Hepatocyte (in vitro differentiated cells): ENCODE measurements around the gene JMJD7.

Experiments
- EZH2 ChIP-seq: fragments of 200-600 bp; sonication (generic); IDR thresholded peaks from 2 replicates; pipeline ENCODE4 v1.6.1; 2016; ENCODE audit warnings: antibody characterized with exemption, mild to moderate bottlenecking, borderline replicate concordance
- EZH2phosphoT487 ChIP-seq: fragments of 200-600 bp; sonication (generic); IDR thresholded peaks from one replicate; pipeline ENCODE4 v1.6.1; 2018; ENCODE audit warnings: antibody characterized with exemption, mild to moderate bottlenecking, low read depth, moderate library complexity; ENCODE audit not compliant: unreplicated experiment, severe bottlenecking
- TF ChIP-seq, protein P1 (sequence below): fragments of 200-600 bp; sonication (generic); IDR thresholded peaks from 2 replicates; pipeline ENCODE4 v1.5.1; 2016; ENCODE audit warnings: antibody characterized with exemption, mild to moderate bottlenecking; ENCODE audit not compliant: poor library complexity

DNA sequence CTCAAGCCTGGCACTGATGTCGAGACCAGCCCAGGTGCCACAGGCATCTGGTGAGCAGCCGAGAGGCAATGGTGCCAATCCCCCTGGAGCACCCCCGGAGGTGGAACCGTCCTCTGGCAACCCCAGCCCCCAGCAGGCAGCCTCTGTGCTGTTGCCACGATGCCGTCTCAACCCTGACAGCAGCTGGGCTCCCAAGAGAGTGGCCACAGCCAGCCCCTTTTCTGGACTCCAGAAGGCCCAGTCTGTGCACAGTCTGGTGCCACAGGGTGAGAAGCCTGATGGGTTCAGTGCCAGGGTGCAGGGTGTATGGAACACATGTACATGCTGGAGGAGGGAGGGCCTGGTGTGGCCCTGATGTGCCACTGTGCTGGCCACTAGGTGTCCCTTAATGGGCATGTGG is 4.9 kb upstream of the JMJD7 start:
- TF ChIP-seq, protein P1, sequence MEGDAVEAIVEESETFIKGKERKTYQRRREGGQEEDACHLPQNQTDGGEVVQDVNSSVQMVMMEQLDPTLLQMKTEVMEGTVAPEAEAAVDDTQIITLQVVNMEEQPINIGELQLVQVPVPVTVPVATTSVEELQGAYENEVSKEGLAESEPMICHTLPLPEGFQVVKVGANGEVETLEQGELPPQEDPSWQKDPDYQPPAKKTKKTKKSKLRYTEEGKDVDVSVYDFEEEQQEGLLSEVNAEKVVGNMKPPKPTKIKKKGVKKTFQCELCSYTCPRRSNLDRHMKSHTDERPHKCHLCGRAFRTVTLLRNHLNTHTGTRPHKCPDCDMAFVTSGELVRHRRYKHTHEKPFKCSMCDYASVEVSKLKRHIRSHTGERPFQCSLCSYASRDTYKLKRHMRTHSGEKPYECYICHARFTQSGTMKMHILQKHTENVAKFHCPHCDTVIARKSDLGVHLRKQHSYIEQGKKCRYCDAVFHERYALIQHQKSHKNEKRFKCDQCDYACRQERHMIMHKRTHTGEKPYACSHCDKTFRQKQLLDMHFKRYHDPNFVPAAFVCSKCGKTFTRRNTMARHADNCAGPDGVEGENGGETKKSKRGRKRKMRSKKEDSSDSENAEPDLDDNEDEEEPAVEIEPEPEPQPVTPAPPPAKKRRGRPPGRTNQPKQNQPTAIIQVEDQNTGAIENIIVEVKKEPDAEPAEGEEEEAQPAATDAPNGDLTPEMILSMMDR = no peak
- no peak for TF ChIP-seq EZH2phosphoT487
- TF ChIP-seq EZH2 = no peak
